Measurements from ENCODE around the gene EYS.
"Not testable (repeated sequence)": the region's sequence is repeated elsewhere in the genome, so short reads cannot be mapped to it uniquely, and the experiment has no call there.

Gene EYS

DNA sequence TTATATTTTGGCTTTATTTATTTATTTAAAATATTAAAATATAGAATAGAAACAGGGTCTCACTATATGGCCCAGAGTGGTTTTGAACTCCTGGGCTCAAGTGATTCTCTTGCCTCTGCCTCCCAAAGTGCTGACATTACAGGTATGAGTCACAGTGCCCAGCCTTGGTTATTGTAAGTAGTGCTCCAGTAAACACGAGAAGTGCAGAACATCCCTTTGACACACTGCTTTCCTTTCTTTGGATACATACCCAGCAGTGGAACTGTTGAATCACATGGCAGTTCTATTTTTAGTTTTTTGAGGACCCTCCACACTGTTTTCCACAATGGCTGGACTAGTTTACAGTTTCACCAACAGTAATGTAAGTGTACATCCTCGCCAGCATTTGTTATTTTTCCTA lies 1867.5 kb downstream of the EYS start:
- TF ChIP-seq, protein P1, sequence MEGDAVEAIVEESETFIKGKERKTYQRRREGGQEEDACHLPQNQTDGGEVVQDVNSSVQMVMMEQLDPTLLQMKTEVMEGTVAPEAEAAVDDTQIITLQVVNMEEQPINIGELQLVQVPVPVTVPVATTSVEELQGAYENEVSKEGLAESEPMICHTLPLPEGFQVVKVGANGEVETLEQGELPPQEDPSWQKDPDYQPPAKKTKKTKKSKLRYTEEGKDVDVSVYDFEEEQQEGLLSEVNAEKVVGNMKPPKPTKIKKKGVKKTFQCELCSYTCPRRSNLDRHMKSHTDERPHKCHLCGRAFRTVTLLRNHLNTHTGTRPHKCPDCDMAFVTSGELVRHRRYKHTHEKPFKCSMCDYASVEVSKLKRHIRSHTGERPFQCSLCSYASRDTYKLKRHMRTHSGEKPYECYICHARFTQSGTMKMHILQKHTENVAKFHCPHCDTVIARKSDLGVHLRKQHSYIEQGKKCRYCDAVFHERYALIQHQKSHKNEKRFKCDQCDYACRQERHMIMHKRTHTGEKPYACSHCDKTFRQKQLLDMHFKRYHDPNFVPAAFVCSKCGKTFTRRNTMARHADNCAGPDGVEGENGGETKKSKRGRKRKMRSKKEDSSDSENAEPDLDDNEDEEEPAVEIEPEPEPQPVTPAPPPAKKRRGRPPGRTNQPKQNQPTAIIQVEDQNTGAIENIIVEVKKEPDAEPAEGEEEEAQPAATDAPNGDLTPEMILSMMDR (IDR thresholded peaks at IDR 0.05; ENCODE audit: low read depth, low read length, poor library complexity, severe bottlenecking): no peak
- TF ChIP-seq EZH2phosphoT487 (IDR thresholded peaks at IDR 0.05; ENCODE audit: borderline replicate concordance, low read length): no peak
- no peaks in the 10 kb centered on the region for H4K20me1 ChIP-seq (ENCODE audit: control insufficient read depth, insufficient read depth, low read depth, low read length)
- H3K36me3 ChIP-seq (ENCODE audit: control insufficient read depth, low read length): no peaks in the 10 kb centered on the region
- H3K4me3 ChIP-seq (ENCODE audit: low read length): no peak overlapping the region
- no peaks in the 10 kb centered on the region for H3K9me3 ChIP-seq (ENCODE audit: control insufficient read depth, insufficient read depth, low read length)
- H3F3A ChIP-seq (ENCODE audit: control insufficient read depth, insufficient read depth): no peaks in the 10 kb centered on the region
- H3K4me2 ChIP-seq (ENCODE audit: low read length): no peak overlapping the region
- H3K4me1 ChIP-seq (ENCODE audit: control insufficient read depth, low read length): no peaks in the 10 kb centered on the region
- H3K79me2 ChIP-seq (ENCODE audit: control insufficient read depth, low read length): no peaks in the 10 kb centered on the region
- no peaks in the 10 kb centered on the region for H3K27me3 ChIP-seq (ENCODE audit: control insufficient read depth, low read length)
- H3K27ac ChIP-seq (ENCODE audit: low read depth, low read length): no peak overlapping the region
- H3K9me2 ChIP-seq (replicated peaks; ENCODE audit: control insufficient read depth, low read length): no peaks in the 10 kb centered on the region

DNA sequence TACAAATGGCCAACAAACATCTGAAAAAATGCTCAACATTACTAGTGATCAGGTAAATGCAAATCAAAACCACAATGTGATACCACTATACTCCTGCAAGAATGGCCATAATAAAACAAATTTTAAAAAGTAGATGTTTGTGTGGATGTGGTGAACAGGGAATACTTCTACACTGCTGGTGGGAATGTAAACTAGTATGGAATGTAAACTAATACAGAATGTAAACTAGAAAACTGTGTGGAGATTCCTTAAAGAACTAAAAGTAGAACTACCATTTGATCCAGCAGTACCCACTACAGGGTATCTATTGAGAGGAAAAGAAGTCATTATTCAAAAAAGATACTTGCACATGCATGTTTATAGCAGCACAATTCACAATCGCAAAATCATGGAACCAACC lies 1878.3 kb downstream of the EYS start:
- not testable (repeated sequence) for H3K4me2 ChIP-seq (ENCODE audit: low read length); H3K9me3 ChIP-seq (ENCODE audit: control insufficient read depth, insufficient read depth, low read length); H3K79me2 ChIP-seq (ENCODE audit: control insufficient read depth, low read length); H4K20me1 ChIP-seq (ENCODE audit: control insufficient read depth, insufficient read depth, low read depth, low read length); H3K36me3 ChIP-seq (ENCODE audit: control insufficient read depth, low read length); H3K27me3 ChIP-seq (ENCODE audit: control insufficient read depth, low read length); H3K4me3 ChIP-seq (ENCODE audit: low read length); H3K9me2 ChIP-seq (replicated peaks; ENCODE audit: control insufficient read depth, low read length); H3K27ac ChIP-seq (ENCODE audit: low read depth, low read length); H3F3A ChIP-seq (ENCODE audit: control insufficient read depth, insufficient read depth); H3K4me1 ChIP-seq (ENCODE audit: control insufficient read depth, low read length)

DNA sequence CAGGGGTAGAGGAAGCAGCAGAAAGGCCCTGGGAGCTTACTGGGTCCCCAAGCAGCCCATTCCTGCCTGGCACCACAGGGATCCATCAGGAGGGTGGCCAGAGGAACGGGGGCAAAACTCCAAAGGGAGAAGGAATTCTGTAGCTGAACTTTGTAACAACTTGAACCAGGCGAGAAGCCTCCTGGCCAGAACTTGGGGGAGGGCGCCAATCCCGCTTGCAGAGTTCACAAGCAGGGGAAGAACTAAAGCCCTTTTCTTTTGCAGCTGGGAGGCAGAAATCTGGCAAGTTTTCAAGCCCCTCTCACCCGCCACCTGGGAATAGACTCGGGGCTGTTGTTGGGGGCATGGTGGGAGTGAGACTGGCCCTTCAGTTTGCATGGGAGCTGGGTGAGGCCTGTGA lies 1882.3 kb downstream of the EYS start:
- Histone ChIP-seq H3K4me1 (ENCODE audit: control insufficient read depth, low read length) (no peaks in the 10 kb centered on the region), H3K27ac (ENCODE audit: low read depth, low read length) (no peak overlapping the region), H3K4me2 (ENCODE audit: low read length) (no peak overlapping the region), H3K36me3 (ENCODE audit: control insufficient read depth, low read length) (no peaks in the 10 kb centered on the region), H3F3A (ENCODE audit: control insufficient read depth, insufficient read depth) (no peaks in the 10 kb centered on the region), H3K9me3 (ENCODE audit: control insufficient read depth, insufficient read depth, low read length) (no peaks in the 10 kb centered on the region), H3K4me3 (ENCODE audit: low read length) (no peak overlapping the region), H3K9me2 (replicated peaks; ENCODE audit: control insufficient read depth, low read length) (no peaks in the 10 kb centered on the region), H4K20me1 (ENCODE audit: control insufficient read depth, insufficient read depth, low read depth, low read length) (no peaks in the 10 kb centered on the region), H3K27me3 (ENCODE audit: control insufficient read depth, low read length) (no peaks in the 10 kb centered on the region), H3K79me2 (ENCODE audit: control insufficient read depth, low read length) (no peaks in the 10 kb centered on the region)
- TF ChIP-seq EZH2phosphoT487 (IDR thresholded peaks at IDR 0.05; ENCODE audit: borderline replicate concordance, low read length): no peak
- TF ChIP-seq, protein P1 (IDR thresholded peaks at IDR 0.05; ENCODE audit: low read depth, low read length, poor library complexity, severe bottlenecking): no peak

DNA sequence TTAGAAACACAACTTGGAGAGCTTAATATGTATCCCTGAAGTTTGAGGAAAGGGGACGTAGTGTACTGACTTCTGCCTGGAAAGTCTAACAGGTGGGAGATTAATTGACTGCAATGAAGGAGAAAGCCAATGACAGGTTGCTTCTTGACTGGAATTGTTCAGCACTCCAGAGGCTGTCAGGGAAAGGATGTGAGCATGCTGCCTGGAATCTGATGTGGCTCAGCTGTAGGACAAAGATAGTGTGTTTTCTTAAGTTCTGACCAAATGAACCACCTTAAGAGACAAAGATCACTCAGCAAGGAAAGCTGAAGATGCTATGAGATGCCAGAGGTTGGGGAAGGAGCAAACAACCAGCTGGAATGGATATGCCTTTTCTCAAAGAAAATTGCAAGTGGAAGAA lies 1885.6 kb downstream of the EYS start:
- Histone ChIP-seq H3K9me2 (replicated peaks; ENCODE audit: control insufficient read depth, low read length) (no peaks in the 10 kb centered on the region), H3K79me2 (ENCODE audit: control insufficient read depth, low read length) (no peaks in the 10 kb centered on the region), H4K20me1 (ENCODE audit: control insufficient read depth, insufficient read depth, low read depth, low read length) (no peaks in the 10 kb centered on the region), H3K36me3 (ENCODE audit: control insufficient read depth, low read length) (no peaks in the 10 kb centered on the region), H3K27ac (ENCODE audit: low read depth, low read length) (no peak overlapping the region), H3K4me2 (ENCODE audit: low read length) (no peak overlapping the region), H3K4me3 (ENCODE audit: low read length) (no peak overlapping the region), H3K4me1 (ENCODE audit: control insufficient read depth, low read length) (no peaks in the 10 kb centered on the region), H3K9me3 (ENCODE audit: control insufficient read depth, insufficient read depth, low read length) (no peaks in the 10 kb centered on the region), H3F3A (ENCODE audit: control insufficient read depth, insufficient read depth) (no peaks in the 10 kb centered on the region), H3K27me3 (ENCODE audit: control insufficient read depth, low read length) (no peaks in the 10 kb centered on the region)
- no peak for TF ChIP-seq EZH2phosphoT487 (IDR thresholded peaks at IDR 0.05; ENCODE audit: borderline replicate concordance, low read length)
- TF ChIP-seq, protein P1 (IDR thresholded peaks at IDR 0.05; ENCODE audit: low read depth, low read length, poor library complexity, severe bottlenecking): no peak
